HCEC 1CT (cell line): ENCODE measurements around the gene CAPN11.
"Not testable (repeated sequence)": the region's sequence is repeated elsewhere in the genome, so short reads cannot be mapped to it uniquely, and the experiment has no call there.

Experiments used
- DNase-seq: peaks from one replicate; pipeline ENCODE4 v3.0.0-alpha.2; 2017

The CAPN11 gene

GRCh38 chr6:44230034-44230675 is 71.5 kb downstream of the CAPN11 start:
- no peak for DNase-seq

- DNase-seq = not testable (repeated sequence)
These were observed 72.8 kb downstream of the CAPN11 start for GRCh38 chr6:44231426-44231825.

GRCh38 chr6:44232676-44233566 is 74.3 kb downstream of the CAPN11 start:
- no peak for DNase-seq

DNA sequence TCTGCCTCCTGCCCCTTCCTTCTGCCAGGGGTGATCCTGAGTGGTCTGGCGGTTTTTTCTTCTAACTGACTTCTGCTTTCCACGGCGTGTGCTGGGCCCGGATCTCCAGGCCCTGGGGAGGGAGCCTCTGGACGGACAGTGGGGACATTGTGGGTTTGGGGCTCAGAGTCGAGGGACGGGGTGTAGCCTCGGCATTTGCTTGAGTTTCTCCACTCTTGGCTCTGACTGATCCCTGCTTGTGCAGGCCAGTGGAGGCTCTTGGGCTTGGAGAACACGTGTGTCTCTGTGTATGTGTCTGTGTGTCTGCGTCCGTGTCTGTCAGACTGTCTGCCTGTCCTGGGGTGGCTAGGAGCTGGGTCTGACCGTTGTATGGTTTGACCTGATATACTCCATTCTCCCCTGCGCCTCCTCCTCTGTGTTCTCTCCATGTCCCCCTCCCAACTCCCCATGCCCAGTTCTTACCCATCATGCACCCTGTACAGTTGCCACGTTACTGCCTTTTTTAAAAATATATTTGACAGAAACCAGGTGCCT is 75.0 kb downstream of the CAPN11 start:
- DNase-seq = no peak
